Muscle of arm (tissue), 12 donors: ENCODE measurements around the gene FOXJ1. TPM values are rescaled to one million over a fixed set of nuclear protein-coding genes. Genes with fewer than 3 reads are reported as not detected.

Experiments used
- DNase-seq: peaks from one replicate; pipeline ENCODE4 v3.0.0-alpha.2; 2013
- polyA plus RNA-seq, 12 donors: library from polyadenylated mRNA; unstranded; fragments of 120-200 nt; gene quantifications; one replicate each; pipeline ENCODE4 v1.2.1, GENCODE V29; 2013; ENCODE audit not compliant: insufficient read length in 12 of 12

The FOXJ1 gene
- polyA plus RNA-seq, 12 donors = 0.08 to 0.45 (median 0.12) TPM; not detected in 7

- DNase-seq = no peak
These were observed 48.3 kb downstream of the FOXJ1 start for GRCh38 chr17:76092526-76093413.

GRCh38 chr17:76091526-76092286 is 49.3 kb downstream of the FOXJ1 start:
- no peak for DNase-seq

- DNase-seq = no peak
These were observed 50.4 kb downstream of the FOXJ1 start for GRCh38 chr17:76090517-76091129.

- no peak for DNase-seq
These were observed 51.1 kb downstream of the FOXJ1 start for GRCh38 chr17:76089680-76090516.

- DNase-seq = no peak
These were observed 52.0 kb downstream of the FOXJ1 start for GRCh38 chr17:76088868-76089576.

GRCh38 chr17:76088041-76088867 is 52.8 kb downstream of the FOXJ1 start:
- no peak for DNase-seq

- no peak for DNase-seq
These were observed 53.5 kb downstream of the FOXJ1 start for GRCh38 chr17:76087531-76087930.

GRCh38 chr17:76086384-76086783 is 54.7 kb downstream of the FOXJ1 start:
- DNase-seq = no peak

Other genes with a start within 250 kb of the FOXJ1 start
- gene TRIM65, start 244.3 kb downstream of the FOXJ1 start, polyA plus RNA-seq = 10 to 100 TPM in 11 of 12 donors, not detected in 1; 11.9 to 19.8 (median 13.9) TPM
- gene MRPL38, start 236.4 kb downstream of the FOXJ1 start, polyA plus RNA-seq = 100 to 1,000 TPM in 1 of 12 donors, 10 to 100 TPM in 10, not detected in 1; 44.7 to 117 (median 54.7) TPM
- 10 to 100 TPM in 2 of 12 donors, 1 to 10 TPM in 9, not detected in 1; 3.5 to 15.9 (median 6.5) TPM for gene FBF1, start 200.2 kb downstream of the FOXJ1 start, polyA plus RNA-seq
- 10 to 100 TPM in 11 of 12 donors, not detected in 1; 16.8 to 23.3 (median 20.8) TPM for gene ACOX1, start 162.1 kb downstream of the FOXJ1 start, polyA plus RNA-seq
- 10 to 100 TPM in 9 of 12 donors, 1 to 10 TPM in 2, not detected in 1; 8.5 to 21.1 (median 13.1) TPM for gene TEN1, start 162.0 kb downstream of the FOXJ1 start, polyA plus RNA-seq
- 10 to 100 TPM in 2 of 12 donors, 1 to 10 TPM in 8, not detected in 2; 3.5 to 16.6 (median 6.9) TPM for gene CDK3, start 140.4 kb downstream of the FOXJ1 start, polyA plus RNA-seq
- 10 to 100 TPM in 3 of 12 donors, 1 to 10 TPM in 1, under 1 TPM in 6, not detected in 2; 0.12 to 47.8 (median 0.44) TPM for gene EVPL, start 113.9 kb downstream of the FOXJ1 start, polyA plus RNA-seq
- gene SRP68, start 68.7 kb downstream of the FOXJ1 start, polyA plus RNA-seq = 100 to 1,000 TPM in 1 of 12 donors, 10 to 100 TPM in 10, not detected in 1; 69.3 to 244 (median 80.1) TPM
- not detected for gene GALR2, start 66.5 kb downstream of the FOXJ1 start, polyA plus RNA-seq
- gene ZACN, start 62.1 kb downstream of the FOXJ1 start, polyA plus RNA-seq = 1 to 10 TPM in 9 of 12 donors, under 1 TPM in 1, not detected in 2; 0.45 to 8.0 (median 5.1) TPM
- 100 to 1,000 TPM in 3 of 12 donors, 10 to 100 TPM in 9; 56.3 to 120 (median 90.6) TPM for gene EXOC7, start 37.5 kb downstream of the FOXJ1 start, polyA plus RNA-seq
- gene RNF157, start 99.2 kb upstream of the FOXJ1 start, polyA plus RNA-seq = 10 to 100 TPM in 7 of 12 donors, 1 to 10 TPM in 4, not detected in 1; 7.5 to 30.9 (median 13.0) TPM
- 10 to 100 TPM in 11 of 12 donors, not detected in 1; 10.1 to 93.7 (median 18.1) TPM for gene UBALD2, start 124.1 kb upstream of the FOXJ1 start, polyA plus RNA-seq
- 10 to 100 TPM in 1 of 12 donors, 1 to 10 TPM in 10, not detected in 1; 2.7 to 10.3 (median 3.4) TPM for gene QRICH2, start 167.0 kb upstream of the FOXJ1 start, polyA plus RNA-seq
- 10 to 100 TPM in 11 of 12 donors, not detected in 1; 16.0 to 50.7 (median 33.9) TPM for gene PRPSAP1, start 212.7 kb upstream of the FOXJ1 start, polyA plus RNA-seq
- 1 to 10 TPM in 8 of 12 donors, under 1 TPM in 2, not detected in 2; 0.91 to 4.8 (median 1.6) TPM for gene SPHK1, start 243.4 kb upstream of the FOXJ1 start, polyA plus RNA-seq